ENCODE results near the gene PDS5A.

GRCh38 chr4:39864391-39864790 lies 113.3 kb downstream of the PDS5A start:
- no peak for TF ChIP-seq CTCF (IDR thresholded peaks at IDR 0.05; ENCODE audit: low read depth, low read length)
- TF ChIP-seq, protein P1, sequence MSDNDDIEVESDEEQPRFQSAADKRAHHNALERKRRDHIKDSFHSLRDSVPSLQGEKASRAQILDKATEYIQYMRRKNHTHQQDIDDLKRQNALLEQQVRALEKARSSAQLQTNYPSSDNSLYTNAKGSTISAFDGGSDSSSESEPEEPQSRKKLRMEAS (IDR thresholded peaks at IDR 0.05; ENCODE audit: low read depth, low read length): no peak
- TF ChIP-seq POLR2A (IDR thresholded peaks at IDR 0.05; ENCODE audit: extremely low read depth, insufficient read length): no peak
